HepG2 (cell line): ENCODE results near the gene DICER1. TPM values are rescaled to one million over a fixed set of nuclear protein-coding genes. Genes with fewer than 3 reads are reported as not detected.

Source experiments
- ATAC-seq: fragments of 200-7000 bp; cut with Tn5 transposase; 3 replicates; pipeline ENCODE4 v1.9.1; 2020; ENCODE audit warnings: mild to moderate bottlenecking, moderate library complexity
- BruUV-seq: library from RNA; stranded (reverse); fragments of 400-500 nt; replicated peaks from 2 replicates; lab custom pipeline; 2021; lab: Mats Ljungman, UMichigan
- CTCF ChIA-PET: fragments of 300-600 bp; formaldehyde crosslinking; extraction: SDS; loops from one replicate; lab custom pipeline; 2021; ENCODE audit warnings: low total read pairs, inconsistent platforms, low intra/inter-chr PET ratio; lab: Yijun Ruan, JAX
- POLR2A ChIA-PET: fragments of 350-600 bp; sonication (Branson Sonifier 250); formaldehyde crosslinking; loops from one replicate; lab custom pipeline; 2020; ENCODE audit warnings: antibody characterized with exemption, inconsistent platforms; lab: Yijun Ruan, JAX
- DNase-seq: peaks from one replicate; pipeline ENCODE4 v3.0.0-alpha.2; 2015; ENCODE audit warnings: low spot score
- FAIRE-seq: peaks from 3 replicates; lab custom pipeline; 2011; peaks lifted over from hg19 to GRCh38; lab: Jason Lieb, UNC
- H2AFZ ChIP-seq: one replicate; pipeline ENCODE4 v1.6.1; 2011; ENCODE audit warnings: low read length, inconsistent platforms
- H3K27ac ChIP-seq: fragments of 300-600 bp; 3 replicates; pipeline ENCODE4 v1.8.0; 2011; ENCODE audit warnings: mixed run types, mild to moderate bottlenecking, mixed read lengths, low read length, inconsistent platforms; ENCODE audit not compliant: insufficient read depth; ENCODE audit errors: extremely low read length
- H3K27me3 ChIP-seq, 2 experiments: fragments of 200-600 bp in 1 of 2; 2 replicates in 1 of 2; 3 replicates in 1 of 2; pipeline versions ENCODE4 v1.6.0 to v1.8.0; 2011; ENCODE audit warnings: low read length in 2 of 2, mild to moderate bottlenecking in 2 of 2, moderate library complexity in 2 of 2, inconsistent platforms in 1 of 2; ENCODE audit not compliant: insufficient read depth in 2 of 2, control insufficient read depth in 1 of 2
- H3K36me3 ChIP-seq, 2 experiments: fragments of 200-600 bp in 1 of 2; replicated peaks in 1 of 2; 2 replicates in 1 of 2; 3 replicates in 1 of 2; pipeline versions ENCODE4 v1.5.1 to v1.8.0; 2011; ENCODE audit warnings: low read length in 2 of 2, inconsistent platforms in 1 of 2; ENCODE audit not compliant: insufficient read depth in 2 of 2, control insufficient read depth in 1 of 2
- H3K4me1 ChIP-seq: 2 replicates; pipeline ENCODE4 v1.5.1; 2012; ENCODE audit warnings: low read length, inconsistent platforms; ENCODE audit not compliant: insufficient read depth
- H3K4me2 ChIP-seq: 2 replicates; pipeline ENCODE4 v1.6.0; 2011; ENCODE audit warnings: low read depth, low read length, inconsistent platforms
- H3K4me3 ChIP-seq, 3 experiments: fragments of 200-600 bp in 1 of 3; sonication (generic), shearing (Covaris generic) in 1 of 3; replicated peaks in 1 of 3; 2 replicates each; pipeline ENCODE4 v1.5.1; 2011 to 2016; ENCODE audit warnings: low read length in 3 of 3, inconsistent platforms in 2 of 3, low read depth in 2 of 3, mild to moderate bottlenecking in 2 of 3, control low read depth in 1 of 3, mixed read lengths in 1 of 3; ENCODE audit not compliant: insufficient read depth in 1 of 3
- H3K79me2 ChIP-seq: one replicate; pipeline ENCODE4 v1.6.1; 2011; ENCODE audit warnings: low read length, inconsistent platforms; ENCODE audit not compliant: insufficient read depth
- H3K9ac ChIP-seq: 2 replicates; pipeline ENCODE4 v1.6.0; 2011; ENCODE audit warnings: mild to moderate bottlenecking, low read depth, low read length, inconsistent platforms; ENCODE audit not compliant: insufficient read depth
- H3K9me3 ChIP-seq: 2 replicates; pipeline ENCODE4 v1.5.1; 2012; ENCODE audit warnings: mild to moderate bottlenecking, low read length
- H4K20me1 ChIP-seq: 2 replicates; pipeline ENCODE4 v1.6.0; 2011; ENCODE audit warnings: inconsistent platforms, mild to moderate bottlenecking, low read length, moderate library complexity; ENCODE audit not compliant: insufficient read depth
- GABPA ChIP-seq, 2 experiments: IDR thresholded peaks; 2 replicates each; pipeline ENCODE4 v1.6.1; 2011 to 2016; ENCODE audit warnings: low read depth in 2 of 2, low read length in 1 of 2, missing biosample characterization in 1 of 2, missing genetic modification characterization in 1 of 2
- NFRKB ChIP-seq: fragments of 450-650 bp; IDR thresholded peaks from 2 replicates; pipeline ENCODE4 v1.6.1; 2017
- ZBTB20 ChIP-seq: sonication (generic); formaldehyde crosslinking; IDR thresholded peaks from 2 replicates; pipeline ENCODE4 v1.8.1; 2023; ENCODE audit warnings: missing genetic modification reagents, low read depth, mild to moderate bottlenecking, borderline replicate concordance
- WGBS: methylation state at CpG from one replicate; pipeline ENCODE4 v1.1.6; 2017; ENCODE audit warnings: low lambda C conversion rate; 5-methylcytosine and 5-hydroxymethylcytosine counted together
- in situ Hi-C: cut with HindIII; loops from 2 replicates; pipeline ENCODE4 v1.10.0; 2017; ENCODE audit warnings: low pct_unique_long_range_greater_than_20kb; ENCODE audit not compliant: extremely low pct_ligation_motif_present
- intact Hi-C: fragments of 100-400 bp; cut with micrococcal nuclease; formaldehyde crosslinking; loops from one replicate; pipeline ENCODE4 v1.10.0; 2022; ENCODE audit not compliant: unreplicated experiment
- polyA plus RNA-seq, 8 experiments: library from polyadenylated mRNA; depleted of rRNA in 3 of 8; stranded (reverse) in 7 of 8; unstranded in 1 of 8; fragments of >200 nt; fragmentation: Illumina TruSeq in 4 of 8; extraction: Trizol in 4 of 8; gene quantifications; 2 replicates each; pipeline versions ENCODE4 v1.2.1 to v1.2.3, GENCODE V29; 2011 to 2016; ENCODE audit warnings: low read depth in 4 of 8, missing spikeins in 1 of 8, mixed read lengths in 1 of 8; ENCODE audit not compliant: insufficient read depth in 1 of 8
- total RNA-seq, 5 experiments: library from RNA; depleted of rRNA; stranded (reverse); fragments of >200 nt; fragmentation: Illumina TruSeq; extraction: Trizol; gene quantifications; 2 replicates each; pipeline ENCODE4 v1.2.3, GENCODE V29; 2016; ENCODE audit warnings: low read depth in 1 of 5
- TF ChIP-seq, protein P1 (sequence below): sonication (generic); formaldehyde crosslinking; IDR thresholded peaks from 2 replicates; pipeline ENCODE4 v1.4.0; 2020; ENCODE audit warnings: mild to moderate bottlenecking, low read depth, missing genetic modification reagents
- TF ChIP-seq, protein P2 (sequence below): sonication (generic); formaldehyde crosslinking; IDR thresholded peaks from 2 replicates; pipeline ENCODE4 v1.4.0; 2020; ENCODE audit warnings: missing genetic modification reagents
- TF ChIP-seq, protein P3 (sequence below): sonication (generic); formaldehyde crosslinking; IDR thresholded peaks from 2 replicates; pipeline ENCODE4 v1.5.1; 2020; ENCODE audit warnings: missing genetic modification reagents, mild to moderate bottlenecking, borderline replicate concordance
- TF ChIP-seq, protein P4 (sequence below): sonication (generic); formaldehyde crosslinking; IDR thresholded peaks from 2 replicates; pipeline ENCODE4 v1.5.0; 2020; ENCODE audit warnings: missing genetic modification reagents, mild to moderate bottlenecking, borderline replicate concordance
- TF ChIP-seq, protein P5 (sequence below): sonication (generic); formaldehyde crosslinking; IDR thresholded peaks from 2 replicates; pipeline ENCODE4 v1.4.0; 2020; ENCODE audit warnings: mild to moderate bottlenecking, missing genetic modification reagents

The DICER1 gene
- total and polyA plus RNA-seq, 2 of the 13 experiments (the other 11 are each of a cell fraction or from before 2014, with no cell fraction given): 31.8 to 61.9 TPM

DNA sequence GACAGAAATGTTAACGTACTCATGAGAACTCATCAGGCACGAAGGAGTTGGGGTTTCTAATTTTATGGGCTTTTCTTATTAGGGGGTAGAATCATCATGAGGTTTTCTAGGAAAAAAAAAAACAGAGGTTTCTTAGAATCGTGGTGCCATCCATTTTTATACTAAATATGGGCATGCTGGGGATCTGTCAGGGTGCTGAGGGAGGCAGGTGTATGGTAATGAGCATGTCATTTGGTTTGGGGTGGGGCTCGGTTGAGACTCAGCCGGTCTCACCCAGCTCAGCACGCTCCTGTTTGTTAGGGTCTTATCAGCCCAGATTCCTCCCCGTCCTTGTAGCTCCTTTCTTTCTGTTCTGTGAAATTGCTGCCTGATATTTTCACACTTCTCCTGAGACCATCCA lies 98.2 kb downstream of the DICER1 start (continued):
- TF ChIP-seq, protein P1, sequence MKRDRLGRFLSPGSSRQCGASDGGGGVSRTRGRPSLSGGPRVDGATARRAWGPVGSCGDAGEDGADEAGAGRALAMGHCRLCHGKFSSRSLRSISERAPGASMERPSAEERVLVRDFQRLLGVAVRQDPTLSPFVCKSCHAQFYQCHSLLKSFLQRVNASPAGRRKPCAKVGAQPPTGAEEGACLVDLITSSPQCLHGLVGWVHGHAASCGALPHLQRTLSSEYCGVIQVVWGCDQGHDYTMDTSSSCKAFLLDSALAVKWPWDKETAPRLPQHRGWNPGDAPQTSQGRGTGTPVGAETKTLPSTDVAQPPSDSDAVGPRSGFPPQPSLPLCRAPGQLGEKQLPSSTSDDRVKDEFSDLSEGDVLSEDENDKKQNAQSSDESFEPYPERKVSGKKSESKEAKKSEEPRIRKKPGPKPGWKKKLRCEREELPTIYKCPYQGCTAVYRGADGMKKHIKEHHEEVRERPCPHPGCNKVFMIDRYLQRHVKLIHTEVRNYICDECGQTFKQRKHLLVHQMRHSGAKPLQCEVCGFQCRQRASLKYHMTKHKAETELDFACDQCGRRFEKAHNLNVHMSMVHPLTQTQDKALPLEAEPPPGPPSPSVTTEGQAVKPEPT (CRISPR knock-in tag): no peak
- TF ChIP-seq NFRKB: no peak
- TF ChIP-seq, protein P2, sequence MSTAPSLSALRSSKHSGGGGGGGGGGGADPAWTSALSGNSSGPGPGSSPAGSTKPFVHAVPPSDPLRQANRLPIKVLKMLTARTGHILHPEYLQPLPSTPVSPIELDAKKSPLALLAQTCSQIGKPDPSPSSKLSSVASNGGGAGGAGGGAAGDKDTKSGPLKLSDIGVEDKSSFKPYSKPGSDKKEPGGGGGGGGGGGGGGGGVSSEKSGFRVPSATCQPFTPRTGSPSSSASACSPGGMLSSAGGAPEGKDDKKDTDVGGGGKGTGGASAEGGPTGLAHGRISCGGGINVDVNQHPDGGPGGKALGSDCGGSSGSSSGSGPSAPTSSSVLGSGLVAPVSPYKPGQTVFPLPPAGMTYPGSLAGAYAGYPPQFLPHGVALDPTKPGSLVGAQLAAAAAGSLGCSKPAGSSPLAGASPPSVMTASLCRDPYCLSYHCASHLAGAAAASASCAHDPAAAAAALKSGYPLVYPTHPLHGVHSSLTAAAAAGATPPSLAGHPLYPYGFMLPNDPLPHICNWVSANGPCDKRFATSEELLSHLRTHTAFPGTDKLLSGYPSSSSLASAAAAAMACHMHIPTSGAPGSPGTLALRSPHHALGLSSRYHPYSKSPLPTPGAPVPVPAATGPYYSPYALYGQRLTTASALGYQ: no peak
- TF ChIP-seq, all 625 proteins: peak for 0

DNA sequence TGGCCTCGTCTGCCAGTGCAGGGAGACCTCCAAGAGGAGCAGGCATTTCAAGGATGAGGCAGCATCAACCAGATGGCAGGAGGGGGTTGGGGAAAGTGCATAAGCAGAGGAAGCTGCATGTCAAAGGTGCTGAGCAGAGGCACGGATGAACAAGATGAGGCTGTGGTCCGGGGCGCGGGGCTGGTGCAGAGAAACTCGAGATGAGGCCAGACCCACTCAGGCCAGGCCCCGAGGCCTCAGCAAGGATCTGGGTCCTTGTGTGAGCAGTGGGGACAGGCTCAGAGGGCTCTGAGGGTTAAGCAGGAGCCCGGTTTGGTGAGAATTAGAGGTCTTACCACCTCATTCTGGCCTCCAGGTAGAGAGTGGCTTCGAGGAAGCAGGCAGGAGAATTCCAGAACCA lies 98.8 kb downstream of the DICER1 start:
- WGBS: 34% methylated on average over 9 of the region's 9 CpGs
- H3K79me2 ChIP-seq: no peaks in the 10 kb centered on the region
- H2AFZ ChIP-seq: no peak overlapping the region
- no peaks in the 10 kb centered on the region for H4K20me1 ChIP-seq
- no TSS peak for BruUV-seq
- POLR2A ChIA-PET: no interaction called here
- H3K27ac ChIP-seq: no peak overlapping the region
- ATAC-seq (peak; percentile 29), FAIRE-seq (no peak), DNase-seq (no peak)
- no peaks in the 10 kb centered on the region for H3K36me3 ChIP-seq
- in situ Hi-C loops: no loop called here
- peaks cover 10 to 48% of the 10 kb centered on the region in 2 experiments for H3K27me3 ChIP-seq
- CTCF ChIA-PET: no interaction called here
- H3K9ac ChIP-seq: no peak overlapping the region
- TF ChIP-seq GABPA (IDR thresholded peaks at IDR 0.05; ENCODE audit: low read depth, low read length) (no peak), GABPA (CRISPR knock-in tag; IDR thresholded peaks at IDR 0.05; ENCODE audit: low read depth) (no peak), ZBTB20 (CRISPR knock-in tag) (no peak)
- TF ChIP-seq, protein P3, sequence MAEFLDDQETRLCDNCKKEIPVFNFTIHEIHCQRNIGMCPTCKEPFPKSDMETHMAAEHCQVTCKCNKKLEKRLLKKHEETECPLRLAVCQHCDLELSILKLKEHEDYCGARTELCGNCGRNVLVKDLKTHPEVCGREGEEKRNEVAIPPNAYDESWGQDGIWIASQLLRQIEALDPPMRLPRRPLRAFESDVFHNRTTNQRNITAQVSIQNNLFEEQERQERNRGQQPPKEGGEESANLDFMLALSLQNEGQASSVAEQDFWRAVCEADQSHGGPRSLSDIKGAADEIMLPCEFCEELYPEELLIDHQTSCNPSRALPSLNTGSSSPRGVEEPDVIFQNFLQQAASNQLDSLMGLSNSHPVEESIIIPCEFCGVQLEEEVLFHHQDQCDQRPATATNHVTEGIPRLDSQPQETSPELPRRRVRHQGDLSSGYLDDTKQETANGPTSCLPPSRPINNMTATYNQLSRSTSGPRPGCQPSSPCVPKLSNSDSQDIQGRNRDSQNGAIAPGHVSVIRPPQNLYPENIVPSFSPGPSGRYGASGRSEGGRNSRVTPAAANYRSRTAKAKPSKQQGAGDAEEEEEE (CRISPR knock-in tag): no peak
- TF ChIP-seq, protein P4, sequence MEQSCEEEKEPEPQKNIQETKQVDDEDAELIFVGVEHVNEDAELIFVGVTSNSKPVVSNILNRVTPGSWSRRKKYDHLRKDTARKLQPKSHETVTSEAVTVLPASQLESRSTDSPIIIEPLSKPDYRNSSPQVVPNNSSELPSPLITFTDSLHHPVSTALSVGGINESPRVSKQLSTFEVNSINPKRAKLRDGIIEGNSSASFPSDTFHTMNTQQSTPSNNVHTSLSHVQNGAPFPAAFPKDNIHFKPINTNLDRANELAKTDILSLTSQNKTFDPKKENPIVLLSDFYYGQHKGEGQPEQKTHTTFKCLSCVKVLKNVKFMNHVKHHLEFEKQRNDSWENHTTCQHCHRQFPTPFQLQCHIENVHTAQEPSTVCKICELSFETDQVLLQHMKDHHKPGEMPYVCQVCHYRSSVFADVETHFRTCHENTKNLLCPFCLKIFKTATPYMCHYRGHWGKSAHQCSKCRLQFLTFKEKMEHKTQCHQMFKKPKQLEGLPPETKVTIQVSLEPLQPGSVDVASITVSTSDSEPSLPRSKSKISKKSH (CRISPR knock-in tag): no peak
- TF ChIP-seq, protein P5, sequence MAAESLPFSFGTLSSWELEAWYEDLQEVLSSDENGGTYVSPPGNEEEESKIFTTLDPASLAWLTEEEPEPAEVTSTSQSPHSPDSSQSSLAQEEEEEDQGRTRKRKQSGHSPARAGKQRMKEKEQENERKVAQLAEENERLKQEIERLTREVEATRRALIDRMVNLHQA (CRISPR knock-in tag): no peak
- intact Hi-C loops: no loop called here
- no peak overlapping the region for H3K4me3 ChIP-seq
- 0 out of 2 replicates have a peak overlapping the region, but pooled peaks have one; percentile 32 for H3K4me2 ChIP-seq
- H3K4me1 ChIP-seq: no peaks in the 10 kb centered on the region
- no peaks in the 10 kb centered on the region for H3K9me3 ChIP-seq
